ENCODE data around the gene LARP1B.

DNA sequence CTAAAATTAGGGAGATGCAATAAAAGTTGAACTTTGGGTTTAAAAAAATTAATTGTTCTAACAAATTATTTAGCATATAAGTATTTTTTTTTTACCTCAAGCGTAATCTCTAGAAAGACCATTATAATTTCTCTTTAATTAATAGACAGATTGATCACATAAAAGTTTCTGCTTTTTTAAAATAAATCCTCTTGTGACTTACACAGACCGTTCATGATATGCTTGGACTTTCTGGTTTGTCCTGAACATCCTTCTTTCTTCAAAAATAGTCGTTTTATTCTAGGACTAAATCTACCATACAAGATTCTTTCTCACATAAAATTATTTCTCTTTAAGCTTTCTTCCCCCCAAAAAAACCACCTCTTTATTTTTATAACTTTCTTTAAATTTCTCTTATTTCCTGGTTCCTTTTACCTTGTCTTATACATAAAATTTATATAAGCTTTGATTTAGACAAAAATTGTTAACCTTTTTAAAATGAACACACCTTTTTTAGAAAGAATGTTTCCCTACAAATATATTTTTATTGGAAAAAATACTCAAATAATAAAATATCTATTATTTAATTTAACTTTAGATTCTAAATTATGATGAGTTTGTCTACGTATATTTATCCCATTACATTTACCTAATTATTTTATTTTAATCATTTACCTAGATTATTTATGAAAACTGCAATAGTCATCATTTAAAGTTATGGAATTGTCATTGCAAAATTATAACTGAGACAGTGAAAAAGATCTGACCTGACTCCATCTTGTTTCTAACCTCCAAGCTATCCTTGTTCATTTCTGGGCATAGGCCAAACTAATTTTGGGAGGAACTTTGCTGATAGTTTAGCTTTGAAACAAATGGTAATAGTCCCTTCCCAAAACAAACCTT lies 188.9 kb downstream of the LARP1B start:
- TF ChIP-seq, protein P1, sequence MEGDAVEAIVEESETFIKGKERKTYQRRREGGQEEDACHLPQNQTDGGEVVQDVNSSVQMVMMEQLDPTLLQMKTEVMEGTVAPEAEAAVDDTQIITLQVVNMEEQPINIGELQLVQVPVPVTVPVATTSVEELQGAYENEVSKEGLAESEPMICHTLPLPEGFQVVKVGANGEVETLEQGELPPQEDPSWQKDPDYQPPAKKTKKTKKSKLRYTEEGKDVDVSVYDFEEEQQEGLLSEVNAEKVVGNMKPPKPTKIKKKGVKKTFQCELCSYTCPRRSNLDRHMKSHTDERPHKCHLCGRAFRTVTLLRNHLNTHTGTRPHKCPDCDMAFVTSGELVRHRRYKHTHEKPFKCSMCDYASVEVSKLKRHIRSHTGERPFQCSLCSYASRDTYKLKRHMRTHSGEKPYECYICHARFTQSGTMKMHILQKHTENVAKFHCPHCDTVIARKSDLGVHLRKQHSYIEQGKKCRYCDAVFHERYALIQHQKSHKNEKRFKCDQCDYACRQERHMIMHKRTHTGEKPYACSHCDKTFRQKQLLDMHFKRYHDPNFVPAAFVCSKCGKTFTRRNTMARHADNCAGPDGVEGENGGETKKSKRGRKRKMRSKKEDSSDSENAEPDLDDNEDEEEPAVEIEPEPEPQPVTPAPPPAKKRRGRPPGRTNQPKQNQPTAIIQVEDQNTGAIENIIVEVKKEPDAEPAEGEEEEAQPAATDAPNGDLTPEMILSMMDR (conservative IDR thresholded peaks at IDR 0.05; ENCODE audit: low read depth, low read length): no peak
- no peak for TF ChIP-seq EZH2phosphoT487 (IDR thresholded peaks at IDR 0.05; ENCODE audit: borderline replicate concordance, low read length)
